ENCODE results near the gene HSF4. TPM values are rescaled to one million over a fixed set of nuclear protein-coding genes. Genes with fewer than 3 reads are reported as not detected.
A peak's percentile ranks its signal among the peaks of the same experiment; 100 is the strongest.

Gene HSF4
- total RNA-seq, 1 experiment from 2014 or later = 39.4 TPM

- no peaks in the 10 kb centered on the region for H3K9me3 ChIP-seq
- peaks cover 28% of the 10 kb centered on the region for H3K4me1 ChIP-seq
- peaks cover 13% of the 10 kb centered on the region for H3K36me3 ChIP-seq (ENCODE audit: control insufficient read depth, insufficient read depth, low read length)
- TF ChIP-seq CTCF (IDR thresholded peaks at IDR 0.05; ENCODE audit: insufficient read depth in 1 of 2, low read depth in 1 of 2, low read length in 1 of 2, severe bottlenecking in 1 of 2, unreplicated experiment in 1 of 2) = no peak
- Mint-ChIP-seq H3K27me3 (ENCODE audit: insufficient read depth, unreplicated experiment) (no peaks in the 10 kb centered on the region), H3K27ac (ENCODE audit: unreplicated experiment) (peak overlapping the region; percentile 25), H3K36me3 (ENCODE audit: insufficient read depth, unreplicated experiment) (peaks cover 56% of the 10 kb centered on the region), H3K9me3 (ENCODE audit: unreplicated experiment) (no peaks in the 10 kb centered on the region), H3K4me1 (ENCODE audit: low read depth, unreplicated experiment) (peaks cover 25% of the 10 kb centered on the region), H3K4me3 (ENCODE audit: unreplicated experiment) (peak overlapping the region; percentile 77)
- no peak for DNase-seq
- CTCF ChIA-PET = no interaction called here
- no peaks in the 10 kb centered on the region for H3K27me3 ChIP-seq (replicated peaks; ENCODE audit: control insufficient read depth, insufficient read depth, low read length)
- no peak overlapping the region for H3K4me3 ChIP-seq (ENCODE audit: low read depth, low read length)
- BruUV-seq (replicated peaks) = no TSS peak
- intact Hi-C loops (cut with micrococcal nuclease; ENCODE audit: unreplicated experiment) = no loop called here
- POLR2A ChIA-PET = interaction anchor here (0.5 kb wide), 1 partner anchor 35 kb away, joined by 3 read pairs; no protein-coding TSS in a partner anchor
Observed at GRCh38 chr16:67194260-67194659, 29.7 kb downstream of the HSF4 start.

- Mint-ChIP-seq H3K4me1 (ENCODE audit: low read depth, unreplicated experiment) (peaks cover 32% of the 10 kb centered on the region), H3K27me3 (ENCODE audit: insufficient read depth, unreplicated experiment) (no peaks in the 10 kb centered on the region), H3K36me3 (ENCODE audit: insufficient read depth, unreplicated experiment) (peaks cover 68% of the 10 kb centered on the region), H3K27ac (ENCODE audit: unreplicated experiment) (no peak overlapping the region), H3K4me3 (ENCODE audit: unreplicated experiment) (no peak overlapping the region), H3K9me3 (ENCODE audit: unreplicated experiment) (no peaks in the 10 kb centered on the region)
- peaks cover 35% of the 10 kb centered on the region for H3K4me1 ChIP-seq
- CTCF ChIA-PET = interaction anchor here (1.0 kb wide), 1 partner anchor 10 kb away, joined by 6 read pairs; no protein-coding TSS in a partner anchor
- POLR2A ChIA-PET = no interaction called here
- no peaks in the 10 kb centered on the region for H3K9me3 ChIP-seq
- intact Hi-C loops (cut with micrococcal nuclease; ENCODE audit: unreplicated experiment) = no loop called here
- DNase-seq = no peak
- H3K36me3 ChIP-seq (ENCODE audit: control insufficient read depth, insufficient read depth, low read length) = peaks cover 13% of the 10 kb centered on the region
- TF ChIP-seq CTCF (IDR thresholded peaks at IDR 0.05; ENCODE audit: insufficient read depth in 1 of 2, low read depth in 1 of 2, low read length in 1 of 2, severe bottlenecking in 1 of 2, unreplicated experiment in 1 of 2) = no peak
- no peak overlapping the region for H3K4me3 ChIP-seq (ENCODE audit: low read depth, low read length)
- BruUV-seq (replicated peaks) = no TSS peak
- no peaks in the 10 kb centered on the region for H3K27me3 ChIP-seq (replicated peaks; ENCODE audit: control insufficient read depth, insufficient read depth, low read length)
Observed at GRCh38 chr16:67195676-67196075, 31.1 kb downstream of the HSF4 start.

- Histone ChIP-seq H3K4me3 (ENCODE audit: low read depth, low read length) (no peak overlapping the region), H3K27me3 (replicated peaks; ENCODE audit: control insufficient read depth, insufficient read depth, low read length) (no peaks in the 10 kb centered on the region), H3K36me3 (ENCODE audit: control insufficient read depth, insufficient read depth, low read length) (peaks cover 15% of the 10 kb centered on the region), H3K9me3 (no peaks in the 10 kb centered on the region), H3K4me1 (peaks cover 27% of the 10 kb centered on the region)
- Mint-ChIP-seq H3K4me3 (ENCODE audit: unreplicated experiment) (no peak overlapping the region), H3K9me3 (ENCODE audit: unreplicated experiment) (no peaks in the 10 kb centered on the region), H3K27ac (ENCODE audit: unreplicated experiment) (peak overlapping the region; percentile 0), H3K36me3 (ENCODE audit: insufficient read depth, unreplicated experiment) (peaks cover 69% of the 10 kb centered on the region), H3K4me1 (ENCODE audit: low read depth, unreplicated experiment) (peaks cover 23% of the 10 kb centered on the region), H3K27me3 (ENCODE audit: insufficient read depth, unreplicated experiment) (no peaks in the 10 kb centered on the region)
- ChIA-PET CTCF (interaction anchor here (1.1 to 2.7 kb wide), 3 partner anchors 12 to 301 kb away, joined by 3 to 24 read pairs (median 9); partner anchors contain the start of genes FHOD1 and SLC9A5), POLR2A (no interaction called here)
- no peak for DNase-seq
- no TSS peak for BruUV-seq (replicated peaks)
- intact Hi-C loops (cut with micrococcal nuclease; ENCODE audit: unreplicated experiment) = no loop called here
- TF ChIP-seq CTCF (IDR thresholded peaks at IDR 0.05; ENCODE audit: insufficient read depth in 1 of 2, low read depth in 1 of 2, low read length in 1 of 2, severe bottlenecking in 1 of 2, unreplicated experiment in 1 of 2) = no peak
Observed at GRCh38 chr16:67196881-67197280, 32.3 kb downstream of the HSF4 start.
